ENCODE results near the gene CFAP68. TPM values are rescaled to one million over a fixed set of nuclear protein-coding genes. Genes with fewer than 3 reads are reported as not detected.

The CFAP68 gene
- total RNA-seq, 1 experiment from 2014 or later: 8.7 TPM

GRCh38 chr11:111886844-111887243 lies 7.5 kb downstream of the CFAP68 start:
- no peaks in the 10 kb centered on the region for H3K36me3 ChIP-seq (replicated peaks; ENCODE audit: control insufficient read depth, insufficient read depth, low read length)
- no peak for DNase-seq
- H3K27me3 ChIP-seq (ENCODE audit: control insufficient read depth, insufficient read depth, low read length): no peaks in the 10 kb centered on the region
- H3K4me3 ChIP-seq (ENCODE audit: insufficient read depth, low read depth, low read length): no peak overlapping the region

- Histone ChIP-seq H3K36me3 (replicated peaks; ENCODE audit: control insufficient read depth, insufficient read depth, low read length) (no peaks in the 10 kb centered on the region), H3K4me3 (ENCODE audit: insufficient read depth, low read depth, low read length) (no peak overlapping the region), H3K27me3 (ENCODE audit: control insufficient read depth, insufficient read depth, low read length) (no peaks in the 10 kb centered on the region)
- DNase-seq: no peak
Measured at GRCh38 chr11:111905411-111905810, 26.1 kb downstream of the CFAP68 start.

DNA sequence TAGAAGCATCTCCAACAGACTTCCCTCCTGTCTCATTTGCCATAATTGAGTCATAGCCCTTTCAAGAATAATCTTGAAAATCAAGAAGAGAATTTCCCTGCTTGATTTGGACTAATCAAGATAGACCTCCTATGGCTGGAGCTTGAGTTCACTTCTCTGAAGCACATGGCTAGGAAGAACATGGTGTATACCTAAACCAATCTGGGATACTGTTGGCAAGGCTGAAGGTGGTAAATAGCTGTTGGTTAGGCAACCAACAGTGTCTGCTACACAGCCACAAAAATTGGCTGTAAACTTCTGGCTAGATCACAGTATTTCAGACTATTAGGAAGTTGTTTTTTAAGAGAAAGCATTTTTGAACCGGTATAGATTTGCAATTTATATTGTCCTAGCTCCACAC lies 27.3 kb downstream of the CFAP68 start:
- Histone ChIP-seq H3K36me3 (replicated peaks; ENCODE audit: control insufficient read depth, insufficient read depth, low read length) (no peaks in the 10 kb centered on the region), H3K27me3 (ENCODE audit: control insufficient read depth, insufficient read depth, low read length) (no peaks in the 10 kb centered on the region; the same call in 1 of the 2 replicates), H3K4me3 (ENCODE audit: insufficient read depth, low read depth, low read length) (no peak overlapping the region)
- no peak for DNase-seq

DNA sequence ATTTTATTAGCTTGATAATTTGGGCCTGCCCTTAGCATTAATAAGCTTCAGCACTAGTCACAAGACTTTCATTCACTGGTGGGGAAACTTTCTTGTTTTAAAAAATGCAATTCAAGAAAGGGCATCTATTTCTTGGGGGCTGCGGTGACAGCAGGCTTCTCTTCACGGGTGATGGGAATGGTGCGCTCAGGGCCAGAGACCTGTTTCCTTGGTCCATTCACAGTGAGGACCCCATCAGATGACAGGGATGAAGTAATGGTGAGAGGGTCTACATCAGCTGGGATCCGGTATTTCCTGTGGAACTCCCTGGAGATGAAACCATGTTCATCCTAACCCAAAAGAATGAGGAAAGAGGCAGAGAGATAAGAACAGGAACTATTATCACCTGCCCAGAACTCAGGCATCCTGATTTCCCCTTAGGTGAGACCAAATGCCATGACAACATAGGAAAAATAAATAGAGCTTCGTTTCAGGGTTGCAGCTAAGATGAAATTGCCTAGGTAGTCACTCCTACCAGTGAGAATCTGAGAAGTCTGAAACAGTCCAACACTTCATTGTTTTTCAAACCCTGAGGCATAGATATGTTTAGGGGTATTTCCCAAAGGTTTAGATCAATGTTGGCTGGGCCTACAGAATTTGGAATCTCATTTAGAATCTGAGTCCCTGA lies 29.4 kb downstream of the CFAP68 start:
- Histone ChIP-seq H3K36me3 (replicated peaks; ENCODE audit: control insufficient read depth, insufficient read depth, low read length) (no peaks in the 10 kb centered on the region), H3K4me3 (ENCODE audit: insufficient read depth, low read depth, low read length) (no peak overlapping the region), H3K27me3 (ENCODE audit: control insufficient read depth, insufficient read depth, low read length) (no peaks in the 10 kb centered on the region; the same call in 1 of the 2 replicates)
- DNase-seq: no peak

- Histone ChIP-seq H3K27me3 (ENCODE audit: control insufficient read depth, insufficient read depth, low read length) (no peaks in the 10 kb centered on the region; the same call in 1 of the 2 replicates), H3K4me3 (ENCODE audit: insufficient read depth, low read depth, low read length) (no peak overlapping the region), H3K36me3 (replicated peaks; ENCODE audit: control insufficient read depth, insufficient read depth, low read length) (no peaks in the 10 kb centered on the region)
- no peak for DNase-seq
Measured at GRCh38 chr11:111909378-111909777, 30.0 kb downstream of the CFAP68 start.

DNA sequence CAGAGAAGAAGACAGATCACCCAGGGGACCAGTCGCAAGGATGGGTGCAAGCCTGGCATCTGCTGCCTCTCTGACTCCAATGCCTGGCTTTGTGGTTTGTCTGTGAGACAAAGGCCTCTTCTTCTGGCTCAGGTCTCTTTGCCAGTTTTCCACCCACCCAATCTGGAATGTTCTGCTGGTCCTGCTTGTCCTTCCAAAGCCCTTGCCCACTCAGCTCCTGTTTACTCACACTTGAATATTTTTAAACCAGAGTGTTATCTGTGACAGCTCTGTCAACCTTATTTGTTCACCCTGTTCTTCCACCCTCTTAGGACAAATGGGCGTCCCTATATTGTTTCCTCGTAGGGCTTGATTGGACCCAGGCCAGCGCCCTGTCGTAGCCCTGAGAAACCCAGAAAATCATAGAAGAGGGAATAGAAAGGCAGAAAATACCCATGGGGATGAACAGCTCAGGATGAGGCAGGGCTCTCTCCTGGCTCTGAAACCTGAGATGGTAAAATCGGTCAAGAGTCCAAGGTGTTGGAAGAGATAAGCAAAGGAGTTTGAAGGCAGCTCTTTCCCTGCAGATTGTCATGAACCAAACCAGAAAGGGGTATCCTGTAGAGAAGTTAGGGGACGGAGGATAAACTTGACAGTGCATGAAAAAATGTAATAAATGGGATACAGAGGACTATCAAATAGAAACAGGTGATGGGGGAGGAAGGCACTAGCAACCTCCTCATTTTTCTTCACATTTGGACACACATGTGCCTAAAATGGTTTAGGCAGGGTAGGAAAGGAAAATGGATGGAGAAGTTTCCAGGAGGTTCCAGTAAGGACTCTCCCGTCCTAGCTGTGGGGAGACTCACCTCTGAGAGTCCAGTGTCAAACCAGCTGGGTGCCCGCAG lies 31.6 kb downstream of the CFAP68 start:
- DNase-seq: no peak
- Histone ChIP-seq H3K4me3 (ENCODE audit: insufficient read depth, low read depth, low read length) (no peak overlapping the region), H3K36me3 (replicated peaks; ENCODE audit: control insufficient read depth, insufficient read depth, low read length) (no peaks in the 10 kb centered on the region)

GRCh38 chr11:111911563-111912401 lies 32.4 kb downstream of the CFAP68 start, which contains the start of gene CRYAB:
TSS of gene CRYAB (minus strand) at chr11:111911770. CDS start at chr11:111911724, 46 bp downstream.
- Histone ChIP-seq H3K4me3 (ENCODE audit: insufficient read depth, low read depth, low read length) (no peak within 1 kb of the TSS), H3K27me3 (ENCODE audit: control insufficient read depth, insufficient read depth, low read length) (no peaks in the 10 kb centered on the region; the same call in 1 of the 2 replicates), H3K36me3 (replicated peaks; ENCODE audit: control insufficient read depth, insufficient read depth, low read length) (no peaks in the 10 kb centered on the region)
- peak; percentile 48 for DNase-seq

More for the DNA sequence above, 31.6 kb downstream of the CFAP68 start:
- no peaks in the 10 kb centered on the region; the same call in 1 of the 2 replicates for H3K27me3 ChIP-seq (ENCODE audit: control insufficient read depth, insufficient read depth, low read length)

- peak; percentile 53 for DNase-seq
- no peak within 1 kb of the TSS for H3K4me3 ChIP-seq (ENCODE audit: insufficient read depth, low read depth, low read length)
- no peaks in the 10 kb centered on the region for H3K36me3 ChIP-seq (replicated peaks; ENCODE audit: control insufficient read depth, insufficient read depth, low read length)
- H3K27me3 ChIP-seq (ENCODE audit: control insufficient read depth, insufficient read depth, low read length): no peaks in the 10 kb centered on the region; the same call in 1 of the 2 replicates
Measured at GRCh38 chr11:111912535-111912934, 33.2 kb downstream of the CFAP68 start, which contains the start of gene HSPB2. TSS of gene HSPB2 (plus strand) at chr11:111912734. CDS start at chr11:111912830, 96 bp downstream.

GRCh38 chr11:111913031-111913861 lies 33.9 kb downstream of the CFAP68 start:
- Histone ChIP-seq H3K27me3 (ENCODE audit: control insufficient read depth, insufficient read depth, low read length) (no peaks in the 10 kb centered on the region; the same call in 1 of the 2 replicates), H3K4me3 (ENCODE audit: insufficient read depth, low read depth, low read length) (no peak overlapping the region), H3K36me3 (replicated peaks; ENCODE audit: control insufficient read depth, insufficient read depth, low read length) (no peaks in the 10 kb centered on the region)
- no peak for DNase-seq

DNA sequence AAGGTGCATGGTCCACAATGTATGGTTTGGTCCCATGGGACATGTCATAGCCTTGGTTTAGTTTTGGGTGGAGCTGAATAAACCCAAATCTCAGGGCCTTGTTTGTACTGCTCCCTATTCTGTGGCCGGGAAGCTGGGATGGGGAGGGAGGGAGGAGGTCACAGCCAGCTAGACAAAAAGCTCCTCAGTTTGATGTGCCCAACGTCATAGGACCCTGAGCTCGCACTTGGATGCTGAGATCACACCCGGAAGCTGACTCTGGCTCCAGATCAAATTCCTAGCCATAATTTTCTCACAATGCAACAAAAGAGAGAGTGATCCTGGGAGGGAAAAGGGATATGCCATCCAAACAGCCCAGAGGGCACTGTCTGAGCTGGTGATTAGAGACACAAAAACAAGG lies 34.7 kb downstream of the CFAP68 start:
- no peak for DNase-seq
- Histone ChIP-seq H3K36me3 (replicated peaks; ENCODE audit: control insufficient read depth, insufficient read depth, low read length) (no peaks in the 10 kb centered on the region), H3K27me3 (ENCODE audit: control insufficient read depth, insufficient read depth, low read length) (no peaks in the 10 kb centered on the region; the same call in 1 of the 2 replicates), H3K4me3 (ENCODE audit: insufficient read depth, low read depth, low read length) (no peak overlapping the region)

- no peak for DNase-seq
- Histone ChIP-seq H3K36me3 (replicated peaks; ENCODE audit: control insufficient read depth, insufficient read depth, low read length) (no peaks in the 10 kb centered on the region), H3K4me3 (ENCODE audit: insufficient read depth, low read depth, low read length) (no peak overlapping the region), H3K27me3 (ENCODE audit: control insufficient read depth, insufficient read depth, low read length) (no peaks in the 10 kb centered on the region; the same call in 1 of the 2 replicates)
Measured at GRCh38 chr11:111916768-111917167, 37.4 kb downstream of the CFAP68 start.

DNA sequence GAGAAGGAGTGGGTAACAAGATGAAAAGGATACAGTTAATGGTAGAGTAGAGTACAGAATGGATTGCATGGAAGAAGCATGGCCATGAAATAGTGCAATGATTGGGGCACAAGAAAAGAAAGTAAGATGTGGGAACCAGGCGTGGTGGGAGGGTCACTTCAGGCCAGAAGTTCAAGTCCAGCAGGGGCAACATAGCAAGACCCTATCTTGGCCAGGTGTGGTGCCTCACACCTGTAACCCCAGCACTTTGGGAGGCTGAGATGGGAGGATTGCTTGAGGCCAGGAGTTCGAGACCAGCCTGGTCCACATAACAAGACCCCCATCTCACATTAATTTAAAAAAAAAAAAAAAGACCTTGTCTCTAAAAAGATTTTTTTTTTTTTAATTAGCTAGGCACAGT lies 38.0 kb downstream of the CFAP68 start:
- DNase-seq: no peak
- Histone ChIP-seq H3K36me3 (replicated peaks; ENCODE audit: control insufficient read depth, insufficient read depth, low read length) (no peaks in the 10 kb centered on the region), H3K4me3 (ENCODE audit: insufficient read depth, low read depth, low read length) (no peak overlapping the region), H3K27me3 (ENCODE audit: control insufficient read depth, insufficient read depth, low read length) (no peaks in the 10 kb centered on the region; the same call in 1 of the 2 replicates)

GRCh38 chr11:111917788-111918187 lies 38.4 kb downstream of the CFAP68 start:
- no peak for DNase-seq
- no peaks in the 10 kb centered on the region; the same call in 1 of the 2 replicates for H3K27me3 ChIP-seq (ENCODE audit: control insufficient read depth, insufficient read depth, low read length)
- H3K4me3 ChIP-seq (ENCODE audit: insufficient read depth, low read depth, low read length): no peak overlapping the region
- H3K36me3 ChIP-seq (replicated peaks; ENCODE audit: control insufficient read depth, insufficient read depth, low read length): no peaks in the 10 kb centered on the region

All from H7 (cell line).